SK-N-SH treated with all-trans-retinoic acid at 6 μM for 48 hours (cell line): ENCODE data around the gene CTNNA3.
"Not testable (repeated sequence)": the region's sequence is repeated elsewhere in the genome, so short reads cannot be mapped to it uniquely, and the experiment has no call there.

Experiments
- ATAC-seq: fragments of 200-7000 bp; cut with Tn5 transposase; 3 replicates; pipeline ENCODE4 v1.9.1; 2020; ENCODE audit warnings: mild to moderate bottlenecking, moderate library complexity
- BACH2 ChIP-seq: fragments of 250-450 bp; sonication (Bioruptor Pico); IDR thresholded peaks from 2 replicates; pipeline ENCODE4 v1.9.0; 2021; ENCODE audit warnings: mild to moderate bottlenecking, borderline replicate concordance
- CSDC2 ChIP-seq: fragments of 250-450 bp; sonication (Bioruptor Pico); IDR thresholded peaks from 2 replicates; pipeline ENCODE4 v1.5.0; 2020; ENCODE audit warnings: mild to moderate bottlenecking, moderate library complexity
- GLIS3 ChIP-seq: fragments of 250-450 bp; sonication (Bioruptor Pico); IDR thresholded peaks from 2 replicates; pipeline ENCODE4 v1.5.0; 2020; ENCODE audit warnings: mild to moderate bottlenecking, moderate library complexity
- ISL1 ChIP-seq: fragments of 250-450 bp; sonication (Bioruptor Pico); IDR thresholded peaks from 2 replicates; pipeline ENCODE4 v2.1.2; 2022; ENCODE audit warnings: mild to moderate bottlenecking, moderate library complexity
- OSR1 ChIP-seq: fragments of 250-450 bp; sonication (Bioruptor Pico); IDR thresholded peaks from 2 replicates; pipeline ENCODE4 v1.8.0; 2022; ENCODE audit warnings: moderate library complexity, mild to moderate bottlenecking, inconsistent platforms
- RARB ChIP-seq: fragments of 250-450 bp; sonication (Bioruptor Pico); IDR thresholded peaks from 2 replicates; pipeline ENCODE4 v1.8.0; 2021; ENCODE audit warnings: mild to moderate bottlenecking, moderate library complexity
- TOX ChIP-seq: fragments of 250-450 bp; sonication (Bioruptor Pico); IDR thresholded peaks from 2 replicates; pipeline ENCODE4 v1.8.0; 2021; ENCODE audit warnings: mild to moderate bottlenecking, moderate library complexity, borderline replicate concordance
- ZC3H10 ChIP-seq: fragments of 250-450 bp; sonication (Bioruptor Pico); IDR thresholded peaks from 2 replicates; pipeline ENCODE4 v1.5.1; 2021; ENCODE audit warnings: mild to moderate bottlenecking, moderate library complexity
- ZNF565 ChIP-seq: fragments of 450-650 bp; formaldehyde crosslinking; conservative IDR thresholded peaks from 2 replicates; pipeline ENCODE4 v1.5.0; 2020; ENCODE audit warnings: low read depth, mild to moderate bottlenecking, moderate library complexity
- ZNF70 ChIP-seq: fragments of 450-650 bp; formaldehyde crosslinking; IDR thresholded peaks from 2 replicates; pipeline ENCODE4 v1.5.0; 2020; ENCODE audit warnings: mild to moderate bottlenecking, moderate library complexity
- ZNF8 ChIP-seq: fragments of 450-650 bp; formaldehyde crosslinking; IDR thresholded peaks from 2 replicates; pipeline ENCODE4 v1.5.0; 2020; ENCODE audit warnings: mild to moderate bottlenecking, moderate library complexity
- TF ChIP-seq, protein P1 (sequence below): fragments of 250-450 bp; sonication (Bioruptor Pico); IDR thresholded peaks from 2 replicates; pipeline ENCODE4 v1.8.0; 2021; ENCODE audit warnings: low read depth, mild to moderate bottlenecking, moderate library complexity, borderline replicate concordance
- TF ChIP-seq, protein P2 (sequence below): fragments of 250-450 bp; sonication (Bioruptor Pico); IDR thresholded peaks from 2 replicates; pipeline ENCODE4 v1.5.0; 2020; ENCODE audit warnings: mild to moderate bottlenecking, moderate library complexity
- TF ChIP-seq, protein P3 (sequence below): fragments of 250-450 bp; sonication (Bioruptor Pico); IDR thresholded peaks from 2 replicates; pipeline ENCODE4 v1.5.1; 2020; ENCODE audit warnings: low read depth, mild to moderate bottlenecking, moderate library complexity
- TF ChIP-seq, protein P4 (sequence below): fragments of 250-450 bp; sonication (Bioruptor Pico); IDR thresholded peaks from 2 replicates; pipeline ENCODE4 v1.5.1; 2021; ENCODE audit warnings: mild to moderate bottlenecking, moderate library complexity
- TF ChIP-seq, protein P5 (sequence below): fragments of 250-450 bp; sonication (Bioruptor Pico); IDR thresholded peaks from 2 replicates; pipeline ENCODE4 v1.8.0; 2020; ENCODE audit warnings: mild to moderate bottlenecking, moderate library complexity, borderline replicate concordance

Gene CTNNA3

DNA sequence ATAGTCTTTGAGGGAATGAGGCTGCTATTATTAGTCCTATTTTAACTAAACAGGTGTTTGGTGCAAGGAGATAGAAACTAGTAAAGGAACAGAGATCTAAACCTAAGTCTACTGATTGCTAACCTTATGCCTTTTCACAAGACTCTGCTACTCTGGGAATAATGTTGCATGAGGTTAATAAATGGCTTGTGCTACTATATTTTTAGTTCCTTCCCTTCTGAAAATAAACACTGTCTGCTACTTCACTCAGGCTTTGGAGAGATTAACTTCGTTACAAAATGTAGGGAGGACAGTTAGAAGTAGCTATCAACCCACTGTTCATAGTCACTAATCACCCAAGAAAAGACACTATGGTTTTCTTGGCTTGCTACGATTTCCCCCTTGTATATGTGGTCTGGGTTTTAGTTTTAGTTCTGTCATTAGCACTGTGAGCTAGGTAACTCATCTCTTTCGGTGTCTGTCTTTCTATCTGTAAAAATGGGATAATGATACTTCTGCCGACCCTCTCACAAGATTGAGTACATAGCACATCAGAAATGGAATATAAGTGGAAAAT is 474.0 kb downstream of the CTNNA3 start:
- TF ChIP-seq ZC3H10, result no peak
- TF ChIP-seq ISL1 (CRISPR knock-in tag), result no peak
- no peak for TF ChIP-seq RARB
- TF ChIP-seq TOX (CRISPR knock-in tag), result no peak
- no peak for TF ChIP-seq CSDC2 (CRISPR knock-in tag)
- TF ChIP-seq, protein P1, sequence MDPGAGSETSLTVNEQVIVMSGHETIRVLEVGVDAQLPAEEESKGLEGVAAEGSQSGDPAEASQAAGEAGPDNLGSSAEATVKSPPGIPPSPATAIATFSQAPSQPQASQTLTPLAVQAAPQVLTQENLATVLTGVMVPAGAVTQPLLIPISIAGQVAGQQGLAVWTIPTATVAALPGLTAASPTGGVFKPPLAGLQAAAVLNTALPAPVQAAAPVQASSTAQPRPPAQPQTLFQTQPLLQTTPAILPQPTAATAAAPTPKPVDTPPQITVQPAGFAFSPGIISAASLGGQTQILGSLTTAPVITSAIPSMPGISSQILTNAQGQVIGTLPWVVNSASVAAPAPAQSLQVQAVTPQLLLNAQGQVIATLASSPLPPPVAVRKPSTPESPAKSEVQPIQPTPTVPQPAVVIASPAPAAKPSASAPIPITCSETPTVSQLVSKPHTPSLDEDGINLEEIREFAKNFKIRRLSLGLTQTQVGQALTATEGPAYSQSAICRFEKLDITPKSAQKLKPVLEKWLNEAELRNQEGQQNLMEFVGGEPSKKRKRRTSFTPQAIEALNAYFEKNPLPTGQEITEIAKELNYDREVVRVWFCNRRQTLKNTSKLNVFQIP, result no peak
- TF ChIP-seq, protein P2, sequence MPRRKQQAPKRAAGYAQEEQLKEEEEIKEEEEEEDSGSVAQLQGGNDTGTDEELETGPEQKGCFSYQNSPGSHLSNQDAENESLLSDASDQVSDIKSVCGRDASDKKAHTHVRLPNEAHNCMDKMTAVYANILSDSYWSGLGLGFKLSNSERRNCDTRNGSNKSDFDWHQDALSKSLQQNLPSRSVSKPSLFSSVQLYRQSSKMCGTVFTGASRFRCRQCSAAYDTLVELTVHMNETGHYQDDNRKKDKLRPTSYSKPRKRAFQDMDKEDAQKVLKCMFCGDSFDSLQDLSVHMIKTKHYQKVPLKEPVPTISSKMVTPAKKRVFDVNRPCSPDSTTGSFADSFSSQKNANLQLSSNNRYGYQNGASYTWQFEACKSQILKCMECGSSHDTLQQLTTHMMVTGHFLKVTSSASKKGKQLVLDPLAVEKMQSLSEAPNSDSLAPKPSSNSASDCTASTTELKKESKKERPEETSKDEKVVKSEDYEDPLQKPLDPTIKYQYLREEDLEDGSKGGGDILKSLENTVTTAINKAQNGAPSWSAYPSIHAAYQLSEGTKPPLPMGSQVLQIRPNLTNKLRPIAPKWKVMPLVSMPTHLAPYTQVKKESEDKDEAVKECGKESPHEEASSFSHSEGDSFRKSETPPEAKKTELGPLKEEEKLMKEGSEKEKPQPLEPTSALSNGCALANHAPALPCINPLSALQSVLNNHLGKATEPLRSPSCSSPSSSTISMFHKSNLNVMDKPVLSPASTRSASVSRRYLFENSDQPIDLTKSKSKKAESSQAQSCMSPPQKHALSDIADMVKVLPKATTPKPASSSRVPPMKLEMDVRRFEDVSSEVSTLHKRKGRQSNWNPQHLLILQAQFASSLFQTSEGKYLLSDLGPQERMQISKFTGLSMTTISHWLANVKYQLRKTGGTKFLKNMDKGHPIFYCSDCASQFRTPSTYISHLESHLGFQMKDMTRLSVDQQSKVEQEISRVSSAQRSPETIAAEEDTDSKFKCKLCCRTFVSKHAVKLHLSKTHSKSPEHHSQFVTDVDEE (CRISPR knock-in tag), result no peak
- TF ChIP-seq GLIS3 (CRISPR knock-in tag), result no peak
- TF ChIP-seq ZNF565, result no peak
- ATAC-seq, result no peak

DNA sequence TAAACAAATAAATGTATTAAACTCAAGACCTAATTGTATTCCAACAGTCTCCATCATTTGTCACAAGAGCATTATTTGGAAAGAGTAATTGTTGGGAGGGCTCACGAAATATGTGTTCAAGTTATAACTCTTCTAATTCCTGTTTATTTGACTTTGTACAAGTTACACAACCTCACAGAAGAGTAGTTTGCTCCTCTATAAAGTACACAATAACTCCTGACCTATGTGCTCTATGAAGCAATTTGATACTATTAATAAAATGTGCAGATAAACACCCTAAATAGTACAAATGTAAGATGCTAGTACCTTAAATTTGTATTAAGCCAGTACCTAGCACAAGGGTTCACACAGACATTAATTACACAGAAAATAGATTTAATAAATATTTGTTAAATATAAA is 484.3 kb downstream of the CTNNA3 start:
- TF ChIP-seq, protein P2 (CRISPR knock-in tag), result no peak
- TF ChIP-seq ZNF70 (CRISPR knock-in tag) (no peak), CSDC2 (CRISPR knock-in tag) (no peak), ZNF8 (CRISPR knock-in tag) (no peak), BACH2 (CRISPR knock-in tag) (no peak), OSR1 (CRISPR knock-in tag) (no peak), GLIS3 (CRISPR knock-in tag) (no peak)
- TF ChIP-seq, protein P3, sequence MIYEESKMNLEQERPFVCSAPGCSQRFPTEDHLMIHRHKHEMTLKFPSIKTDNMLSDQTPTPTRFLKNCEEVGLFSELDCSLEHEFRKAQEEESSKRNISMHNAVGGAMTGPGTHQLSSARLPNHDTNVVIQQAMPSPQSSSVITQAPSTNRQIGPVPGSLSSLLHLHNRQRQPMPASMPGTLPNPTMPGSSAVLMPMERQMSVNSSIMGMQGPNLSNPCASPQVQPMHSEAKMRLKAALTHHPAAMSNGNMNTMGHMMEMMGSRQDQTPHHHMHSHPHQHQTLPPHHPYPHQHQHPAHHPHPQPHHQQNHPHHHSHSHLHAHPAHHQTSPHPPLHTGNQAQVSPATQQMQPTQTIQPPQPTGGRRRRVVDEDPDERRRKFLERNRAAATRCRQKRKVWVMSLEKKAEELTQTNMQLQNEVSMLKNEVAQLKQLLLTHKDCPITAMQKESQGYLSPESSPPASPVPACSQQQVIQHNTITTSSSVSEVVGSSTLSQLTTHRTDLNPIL (CRISPR knock-in tag), result no peak
- TF ChIP-seq, protein P4, sequence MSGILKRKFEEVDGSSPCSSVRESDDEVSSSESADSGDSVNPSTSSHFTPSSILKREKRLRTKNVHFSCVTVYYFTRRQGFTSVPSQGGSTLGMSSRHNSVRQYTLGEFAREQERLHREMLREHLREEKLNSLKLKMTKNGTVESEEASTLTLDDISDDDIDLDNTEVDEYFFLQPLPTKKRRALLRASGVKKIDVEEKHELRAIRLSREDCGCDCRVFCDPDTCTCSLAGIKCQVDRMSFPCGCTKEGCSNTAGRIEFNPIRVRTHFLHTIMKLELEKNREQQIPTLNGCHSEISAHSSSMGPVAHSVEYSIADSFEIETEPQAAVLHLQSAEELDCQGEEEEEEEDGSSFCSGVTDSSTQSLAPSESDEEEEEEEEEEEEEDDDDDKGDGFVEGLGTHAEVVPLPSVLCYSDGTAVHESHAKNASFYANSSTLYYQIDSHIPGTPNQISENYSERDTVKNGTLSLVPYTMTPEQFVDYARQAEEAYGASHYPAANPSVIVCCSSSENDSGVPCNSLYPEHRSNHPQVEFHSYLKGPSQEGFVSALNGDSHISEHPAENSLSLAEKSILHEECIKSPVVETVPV (CRISPR knock-in tag), result no peak
- TF ChIP-seq, protein P5, sequence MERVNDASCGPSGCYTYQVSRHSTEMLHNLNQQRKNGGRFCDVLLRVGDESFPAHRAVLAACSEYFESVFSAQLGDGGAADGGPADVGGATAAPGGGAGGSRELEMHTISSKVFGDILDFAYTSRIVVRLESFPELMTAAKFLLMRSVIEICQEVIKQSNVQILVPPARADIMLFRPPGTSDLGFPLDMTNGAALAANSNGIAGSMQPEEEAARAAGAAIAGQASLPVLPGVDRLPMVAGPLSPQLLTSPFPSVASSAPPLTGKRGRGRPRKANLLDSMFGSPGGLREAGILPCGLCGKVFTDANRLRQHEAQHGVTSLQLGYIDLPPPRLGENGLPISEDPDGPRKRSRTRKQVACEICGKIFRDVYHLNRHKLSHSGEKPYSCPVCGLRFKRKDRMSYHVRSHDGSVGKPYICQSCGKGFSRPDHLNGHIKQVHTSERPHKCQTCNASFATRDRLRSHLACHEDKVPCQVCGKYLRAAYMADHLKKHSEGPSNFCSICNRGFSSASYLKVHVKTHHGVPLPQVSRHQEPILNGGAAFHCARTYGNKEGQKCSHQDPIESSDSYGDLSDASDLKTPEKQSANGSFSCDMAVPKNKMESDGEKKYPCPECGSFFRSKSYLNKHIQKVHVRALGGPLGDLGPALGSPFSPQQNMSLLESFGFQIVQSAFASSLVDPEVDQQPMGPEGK (CRISPR knock-in tag), result no peak
- TF ChIP-seq, all 23 proteins: peak for 0
- ATAC-seq, result no peak

DNA sequence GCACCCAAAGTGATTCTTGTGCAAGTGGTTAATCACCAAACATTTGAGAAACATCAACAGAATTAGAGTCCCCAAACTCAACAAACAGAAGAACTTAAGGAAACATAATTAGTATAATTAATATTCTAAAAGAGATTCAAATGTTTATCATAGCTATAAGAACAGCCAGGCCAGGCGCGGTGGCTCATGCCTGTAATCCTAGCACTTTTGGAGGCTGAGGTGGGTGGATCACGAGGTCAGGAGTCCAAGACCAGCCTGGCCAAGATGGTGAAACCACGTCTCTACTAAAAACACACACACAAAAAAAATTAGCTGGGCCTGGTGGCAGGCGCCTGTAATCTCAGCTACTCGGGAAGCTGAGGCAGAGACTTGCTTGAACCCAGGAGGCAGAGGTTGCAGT is 488.1 kb downstream of the CTNNA3 start:
- not testable (repeated sequence) for ATAC-seq
